GM19438 (cell line): ENCODE measurements around the gene CERCAM.
"Not testable (repeated sequence)": the region's sequence is repeated elsewhere in the genome, so short reads cannot be mapped to it uniquely, and the experiment has no call there.

Source experiments
- ATAC-seq: cut with Tn5 transposase; IDR thresholded peaks from one replicate; pipeline ENCODE4 v1.9.1; 2021; ENCODE audit warnings: low read depth; ENCODE audit not compliant: unreplicated experiment

CERCAM gene

GRCh38 chr9:128416432-128417019 is 4.1 kb upstream of the CERCAM start:
- ATAC-seq, result no peak

GRCh38 chr9:128419061-128419925 is 1.4 kb upstream of the CERCAM start:
- ATAC-seq, result no peak

GRCh38 chr9:128420060-128420650 is 502 bp upstream of the CERCAM start:
- peak; percentile 71 for ATAC-seq

GRCh38 chr9:128421482-128421996 is 882 bp downstream of the CERCAM start:
- ATAC-seq, result no peak

GRCh38 chr9:128422022-128422782 is 1.5 kb downstream of the CERCAM start:
- ATAC-seq, result not testable (repeated sequence)

GRCh38 chr9:128422783-128423150 is 2.1 kb downstream of the CERCAM start:
- no peak for ATAC-seq

- ATAC-seq, result not testable (repeated sequence)
Observed at GRCh38 chr9:128423356-128423755, 2.7 kb downstream of the CERCAM start.

GRCh38 chr9:128424268-128424780 is 3.7 kb downstream of the CERCAM start:
- no peak for ATAC-seq

GRCh38 chr9:128428644-128429512 is 8.2 kb downstream of the CERCAM start:
- no peak for ATAC-seq

GRCh38 chr9:128429513-128430086 is 8.9 kb downstream of the CERCAM start:
- no peak for ATAC-seq

GRCh38 chr9:128431207-128431606 is 10.6 kb downstream of the CERCAM start:
- no peak for ATAC-seq

- no peak for ATAC-seq
Observed at GRCh38 chr9:128434340-128434739, 13.7 kb downstream of the CERCAM start.

- no peak for ATAC-seq
Observed at GRCh38 chr9:128435611-128436010, 15.0 kb downstream of the CERCAM start.

GRCh38 chr9:128438343-128439109 is 17.9 kb downstream of the CERCAM start:
- ATAC-seq, result no peak

GRCh38 chr9:128439273-128439672 is 18.6 kb downstream of the CERCAM start:
- ATAC-seq, result no peak

- no peak for ATAC-seq
Observed at GRCh38 chr9:128442150-128442549, 21.5 kb downstream of the CERCAM start.

- ATAC-seq, result not testable (repeated sequence)
Observed at GRCh38 chr9:128446505-128446904, 25.8 kb downstream of the CERCAM start.

- no peak for ATAC-seq
Observed at GRCh38 chr9:128448746-128449145, 28.1 kb downstream of the CERCAM start.
